Vagina (tissue), 2 donors: ENCODE measurements around the gene ZNF669.

Experiments used
- POLR2AphosphoS5 ChIP-seq, 2 donors: sonication (generic); formaldehyde crosslinking; IDR thresholded peaks; one replicate each; pipeline ENCODE4 v1.9.0; 2017; ENCODE audit warnings: antibody characterized with exemption in 2 of 2, mild to moderate bottlenecking in 2 of 2, low read depth in 1 of 2; ENCODE audit not compliant: insufficient read depth in 1 of 2
- TF ChIP-seq, protein P1 (sequence below), 3 experiments: fragments of 450-650 bp in 2 of 3; fragments of 200-600 bp in 1 of 3; sonication (generic) in 1 of 3; IDR thresholded peaks; one replicate each; pipeline ENCODE4 v1.5.1; 2017 to 2019; ENCODE audit warnings: antibody characterized with exemption in 3 of 3, mild to moderate bottlenecking in 2 of 3, moderate library complexity in 2 of 3

DNA sequence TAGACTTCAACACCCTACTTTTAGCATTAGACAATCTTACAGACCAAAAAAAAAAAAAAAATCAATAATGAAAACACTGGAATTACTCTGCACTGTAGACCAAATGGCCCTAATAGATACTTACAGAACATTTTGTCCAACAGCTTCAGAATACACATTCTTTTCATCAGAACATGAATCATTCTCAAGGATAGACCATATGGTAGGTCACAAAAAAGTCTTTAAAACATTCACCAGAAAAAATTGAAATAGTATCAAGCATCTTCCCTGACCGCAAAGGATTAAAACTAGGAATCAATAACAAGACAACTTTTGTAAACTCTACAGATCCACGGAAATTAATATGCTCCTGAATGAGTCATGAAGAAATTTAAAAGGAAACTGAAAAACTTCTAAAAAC is 48.1 kb downstream of the ZNF669 start:
- TF ChIP-seq POLR2AphosphoS5 (IDR thresholded peaks at IDR 0.05; ENCODE audit: insufficient read depth in 1 of 2, low read depth in 1 of 2), result no peak
- TF ChIP-seq, protein P1, sequence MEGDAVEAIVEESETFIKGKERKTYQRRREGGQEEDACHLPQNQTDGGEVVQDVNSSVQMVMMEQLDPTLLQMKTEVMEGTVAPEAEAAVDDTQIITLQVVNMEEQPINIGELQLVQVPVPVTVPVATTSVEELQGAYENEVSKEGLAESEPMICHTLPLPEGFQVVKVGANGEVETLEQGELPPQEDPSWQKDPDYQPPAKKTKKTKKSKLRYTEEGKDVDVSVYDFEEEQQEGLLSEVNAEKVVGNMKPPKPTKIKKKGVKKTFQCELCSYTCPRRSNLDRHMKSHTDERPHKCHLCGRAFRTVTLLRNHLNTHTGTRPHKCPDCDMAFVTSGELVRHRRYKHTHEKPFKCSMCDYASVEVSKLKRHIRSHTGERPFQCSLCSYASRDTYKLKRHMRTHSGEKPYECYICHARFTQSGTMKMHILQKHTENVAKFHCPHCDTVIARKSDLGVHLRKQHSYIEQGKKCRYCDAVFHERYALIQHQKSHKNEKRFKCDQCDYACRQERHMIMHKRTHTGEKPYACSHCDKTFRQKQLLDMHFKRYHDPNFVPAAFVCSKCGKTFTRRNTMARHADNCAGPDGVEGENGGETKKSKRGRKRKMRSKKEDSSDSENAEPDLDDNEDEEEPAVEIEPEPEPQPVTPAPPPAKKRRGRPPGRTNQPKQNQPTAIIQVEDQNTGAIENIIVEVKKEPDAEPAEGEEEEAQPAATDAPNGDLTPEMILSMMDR (IDR thresholded peaks at IDR 0.05), result no peak
